ENCODE measurements around the gene SSUH2.

The SSUH2 gene

GRCh38 chr3:8608791-8609467 is 35.7 kb downstream of the SSUH2 start:
- TF ChIP-seq, protein P1, sequence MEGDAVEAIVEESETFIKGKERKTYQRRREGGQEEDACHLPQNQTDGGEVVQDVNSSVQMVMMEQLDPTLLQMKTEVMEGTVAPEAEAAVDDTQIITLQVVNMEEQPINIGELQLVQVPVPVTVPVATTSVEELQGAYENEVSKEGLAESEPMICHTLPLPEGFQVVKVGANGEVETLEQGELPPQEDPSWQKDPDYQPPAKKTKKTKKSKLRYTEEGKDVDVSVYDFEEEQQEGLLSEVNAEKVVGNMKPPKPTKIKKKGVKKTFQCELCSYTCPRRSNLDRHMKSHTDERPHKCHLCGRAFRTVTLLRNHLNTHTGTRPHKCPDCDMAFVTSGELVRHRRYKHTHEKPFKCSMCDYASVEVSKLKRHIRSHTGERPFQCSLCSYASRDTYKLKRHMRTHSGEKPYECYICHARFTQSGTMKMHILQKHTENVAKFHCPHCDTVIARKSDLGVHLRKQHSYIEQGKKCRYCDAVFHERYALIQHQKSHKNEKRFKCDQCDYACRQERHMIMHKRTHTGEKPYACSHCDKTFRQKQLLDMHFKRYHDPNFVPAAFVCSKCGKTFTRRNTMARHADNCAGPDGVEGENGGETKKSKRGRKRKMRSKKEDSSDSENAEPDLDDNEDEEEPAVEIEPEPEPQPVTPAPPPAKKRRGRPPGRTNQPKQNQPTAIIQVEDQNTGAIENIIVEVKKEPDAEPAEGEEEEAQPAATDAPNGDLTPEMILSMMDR (IDR thresholded peaks at IDR 0.05): no peak

DNA sequence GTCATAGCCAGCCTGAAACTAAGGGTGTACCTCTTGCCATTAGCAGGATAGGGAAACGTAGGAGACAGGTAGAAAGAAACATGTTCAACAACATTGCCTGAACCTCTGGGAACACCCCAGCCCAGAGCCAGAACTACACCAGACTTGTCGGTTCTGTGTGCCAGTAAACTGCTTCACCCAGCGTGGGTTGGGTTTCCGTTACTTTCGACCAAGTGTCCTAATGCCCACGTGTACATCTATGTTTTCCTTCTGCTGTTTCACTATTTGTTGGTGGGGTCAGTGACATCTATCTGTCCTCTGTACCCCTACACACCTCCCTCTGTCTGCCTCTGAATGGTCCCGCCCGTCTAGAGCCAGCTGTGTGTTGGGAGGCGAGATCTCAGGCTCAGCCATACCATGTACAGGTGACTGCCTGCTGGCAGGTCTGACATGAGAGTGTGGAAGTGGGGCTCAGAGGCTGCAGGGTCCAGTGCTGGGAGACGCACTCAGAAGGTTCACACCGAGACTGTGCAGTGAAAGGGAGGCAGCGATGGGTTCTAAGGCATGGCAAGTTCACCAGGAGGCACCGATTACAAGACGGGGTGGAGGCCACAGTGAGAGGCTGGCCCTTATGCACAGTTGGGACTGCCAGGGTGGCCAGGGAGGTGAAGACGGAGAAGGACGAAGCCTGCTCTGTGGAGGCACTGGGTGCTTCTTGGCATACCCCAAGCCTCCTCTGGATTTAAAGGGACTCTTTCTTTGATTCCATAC is 36.4 kb downstream of the SSUH2 start:
- TF ChIP-seq, protein P1 (IDR thresholded peaks at IDR 0.05): no peak

GRCh38 chr3:8607234-8608040 is 37.2 kb downstream of the SSUH2 start:
- TF ChIP-seq, protein P1 (IDR thresholded peaks at IDR 0.05): peak; percentile 62

DNA sequence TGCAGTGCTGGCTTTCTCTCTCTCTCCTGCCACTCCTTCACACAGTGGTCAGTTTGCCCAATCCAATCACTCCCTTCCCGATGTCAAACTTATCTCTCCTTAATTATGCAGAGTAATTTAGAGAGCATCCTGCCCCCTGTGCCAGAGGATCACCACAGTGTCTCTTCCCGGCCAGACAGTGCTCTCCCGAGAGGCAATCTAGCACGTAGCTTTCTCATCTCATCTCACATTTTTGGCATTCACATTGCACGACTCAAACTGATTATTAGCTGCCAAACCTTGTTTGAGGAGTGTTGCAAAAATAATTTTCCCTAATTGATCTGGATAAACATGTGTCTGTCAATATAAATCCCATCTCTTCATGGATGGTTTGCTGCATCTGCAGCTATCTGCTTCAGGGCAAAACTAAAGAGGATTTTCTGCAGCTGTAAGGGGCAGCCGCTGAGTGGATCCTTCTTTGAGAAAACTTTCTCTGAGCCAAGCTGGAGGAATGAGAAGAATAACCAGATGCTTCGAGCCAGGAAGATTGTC is 37.8 kb downstream of the SSUH2 start:
- TF ChIP-seq, protein P1 (IDR thresholded peaks at IDR 0.05): no peak

DNA sequence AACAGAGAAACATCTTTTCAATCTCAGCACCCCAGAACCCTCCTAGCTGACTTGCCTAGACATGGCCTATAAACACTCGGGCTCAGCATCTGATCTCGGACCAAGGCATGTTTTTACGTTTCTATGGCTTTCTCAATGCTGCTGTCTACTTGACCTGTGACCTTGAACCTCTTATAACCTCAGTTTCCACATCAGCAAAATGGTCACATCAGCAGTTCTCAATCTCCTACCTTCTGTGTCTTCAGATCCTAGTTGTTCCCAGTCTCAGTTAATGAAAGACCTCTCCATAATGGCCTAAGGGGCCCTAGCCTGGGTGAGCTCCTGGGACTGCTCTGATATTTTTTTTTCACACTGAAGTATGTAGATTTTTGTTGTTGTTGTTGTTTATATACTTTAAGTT is 39.6 kb downstream of the SSUH2 start:
- TF ChIP-seq, protein P1 (IDR thresholded peaks at IDR 0.05): no peak

- TF ChIP-seq, protein P1 (IDR thresholded peaks at IDR 0.05): no peak
Measured at GRCh38 chr3:8604006-8604405, 40.6 kb downstream of the SSUH2 start.

- TF ChIP-seq, protein P1 (IDR thresholded peaks at IDR 0.05): no peak
Measured at GRCh38 chr3:8603115-8603710, 41.4 kb downstream of the SSUH2 start.

Measured in LNCAP (cell line).